ENCODE results near the gene TIGD3.

DNA sequence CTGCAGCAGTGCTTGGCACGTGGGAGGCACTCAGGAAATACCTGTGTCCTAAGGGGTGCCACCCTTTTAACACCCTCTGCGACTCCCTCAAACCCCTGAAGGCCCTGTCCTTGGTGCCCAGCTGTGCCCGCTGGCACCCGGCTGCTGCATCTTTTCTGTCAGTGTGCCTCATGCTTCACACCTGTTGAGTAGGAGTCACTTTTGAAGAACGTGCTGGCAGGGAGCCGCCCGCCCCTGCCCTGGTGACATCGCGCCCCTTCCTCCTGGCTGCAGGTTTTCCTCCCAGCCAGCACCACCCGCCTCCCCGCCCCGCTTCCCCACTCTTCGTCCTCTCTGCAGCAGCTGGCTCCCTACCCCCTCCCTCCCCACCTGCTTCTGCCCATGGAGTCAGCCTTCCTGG, 49.7 kb downstream of the TIGD3 start:
- TF ChIP-seq CTCF (IDR thresholded peaks at IDR 0.05) (no peak), ZFX (IDR thresholded peaks at IDR 0.05; ENCODE audit: borderline replicate concordance) (no peak)

Data from 22Rv1 (cell line).